ENCODE results near the gene TFB2M.

The TFB2M gene

GRCh38 chr1:246516126-246516525 lies 49.9 kb downstream of the TFB2M start:
- H3K9me3 ChIP-seq (ENCODE audit: insufficient read depth, low read length), result peaks cover 43% of the 10 kb centered on the region
- no peaks in the 10 kb centered on the region for H3K27me3 ChIP-seq (ENCODE audit: low read depth, low read length)
- no peak overlapping the region for H3K4me3 ChIP-seq (ENCODE audit: low read length)
- no peak overlapping the region for H2AFZ ChIP-seq (ENCODE audit: low read depth, low read length)
- H3K79me2 ChIP-seq (ENCODE audit: low read length), result no peaks in the 10 kb centered on the region
- no peaks in the 10 kb centered on the region for H3K36me3 ChIP-seq (replicated peaks; ENCODE audit: low read depth, low read length)
- H3K9ac ChIP-seq (ENCODE audit: low read length), result no peak overlapping the region
- H3K4me2 ChIP-seq (ENCODE audit: low read length), result no peak overlapping the region
- TF ChIP-seq EZH2phosphoT487 (IDR thresholded peaks at IDR 0.05; ENCODE audit: low read depth), result no peak
- TF ChIP-seq, protein P1, sequence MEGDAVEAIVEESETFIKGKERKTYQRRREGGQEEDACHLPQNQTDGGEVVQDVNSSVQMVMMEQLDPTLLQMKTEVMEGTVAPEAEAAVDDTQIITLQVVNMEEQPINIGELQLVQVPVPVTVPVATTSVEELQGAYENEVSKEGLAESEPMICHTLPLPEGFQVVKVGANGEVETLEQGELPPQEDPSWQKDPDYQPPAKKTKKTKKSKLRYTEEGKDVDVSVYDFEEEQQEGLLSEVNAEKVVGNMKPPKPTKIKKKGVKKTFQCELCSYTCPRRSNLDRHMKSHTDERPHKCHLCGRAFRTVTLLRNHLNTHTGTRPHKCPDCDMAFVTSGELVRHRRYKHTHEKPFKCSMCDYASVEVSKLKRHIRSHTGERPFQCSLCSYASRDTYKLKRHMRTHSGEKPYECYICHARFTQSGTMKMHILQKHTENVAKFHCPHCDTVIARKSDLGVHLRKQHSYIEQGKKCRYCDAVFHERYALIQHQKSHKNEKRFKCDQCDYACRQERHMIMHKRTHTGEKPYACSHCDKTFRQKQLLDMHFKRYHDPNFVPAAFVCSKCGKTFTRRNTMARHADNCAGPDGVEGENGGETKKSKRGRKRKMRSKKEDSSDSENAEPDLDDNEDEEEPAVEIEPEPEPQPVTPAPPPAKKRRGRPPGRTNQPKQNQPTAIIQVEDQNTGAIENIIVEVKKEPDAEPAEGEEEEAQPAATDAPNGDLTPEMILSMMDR (IDR thresholded peaks at IDR 0.05; ENCODE audit: low read depth, low read length), result no peak
- H4K20me1 ChIP-seq (ENCODE audit: insufficient read depth, low read length), result no peaks in the 10 kb centered on the region
- no peak overlapping the region for H3K27ac ChIP-seq (ENCODE audit: low read length)
- no peaks in the 10 kb centered on the region for H3K4me1 ChIP-seq (ENCODE audit: low read length)

- Histone ChIP-seq H3K9ac (ENCODE audit: low read length) (no peak overlapping the region), H3K27me3 (ENCODE audit: low read depth, low read length) (no peaks in the 10 kb centered on the region), H3K4me3 (ENCODE audit: low read length) (no peak overlapping the region), H3K4me1 (ENCODE audit: low read length) (no peaks in the 10 kb centered on the region), H3K79me2 (ENCODE audit: low read length) (no peaks in the 10 kb centered on the region), H3K9me3 (ENCODE audit: insufficient read depth, low read length) (peaks cover 43% of the 10 kb centered on the region), H3K27ac (ENCODE audit: low read length) (no peak overlapping the region), H4K20me1 (ENCODE audit: insufficient read depth, low read length) (no peaks in the 10 kb centered on the region), H3K36me3 (replicated peaks; ENCODE audit: low read depth, low read length) (no peaks in the 10 kb centered on the region), H2AFZ (ENCODE audit: low read depth, low read length) (no peak overlapping the region), H3K4me2 (ENCODE audit: low read length) (no peak overlapping the region)
- TF ChIP-seq, protein P1 (IDR thresholded peaks at IDR 0.05; ENCODE audit: low read depth, low read length), result no peak
- no peak for TF ChIP-seq EZH2phosphoT487 (IDR thresholded peaks at IDR 0.05; ENCODE audit: low read depth)
Measured at GRCh38 chr1:246515390-246516005, 50.6 kb downstream of the TFB2M start.

DNA sequence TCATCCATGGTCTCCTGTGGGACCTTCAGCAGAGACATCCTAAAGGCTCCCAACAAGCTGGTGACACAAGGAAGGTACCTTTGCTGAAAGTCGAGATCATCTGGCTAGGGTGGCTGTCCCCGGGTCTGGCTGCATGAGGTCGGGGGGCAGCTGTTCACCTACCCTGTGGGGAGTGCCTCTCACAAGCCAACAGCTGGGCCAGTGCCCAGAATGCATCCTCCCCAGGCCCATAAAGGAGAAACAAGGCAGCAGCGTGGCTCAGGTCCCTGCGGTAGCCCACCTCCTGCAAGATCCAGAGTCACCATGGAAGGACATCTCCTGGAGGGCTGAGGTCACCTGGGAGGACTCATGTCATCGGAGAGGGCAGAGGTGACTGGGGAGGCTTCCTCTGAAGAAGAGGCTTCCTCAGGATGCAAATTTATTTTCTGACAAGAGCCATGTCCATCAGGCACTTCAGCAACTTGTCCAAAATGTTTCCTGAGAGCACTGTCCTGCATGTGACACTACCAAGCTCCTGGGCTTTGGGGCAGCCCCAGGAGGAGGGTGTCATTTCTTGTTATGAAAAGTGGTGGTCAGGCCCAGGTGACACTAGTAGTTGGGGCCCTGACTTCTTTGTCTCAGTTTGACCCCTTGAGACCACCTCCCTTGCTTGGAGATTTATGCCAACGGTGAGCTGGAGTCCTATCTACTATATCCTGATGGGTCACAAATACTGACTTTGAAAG lies 52.3 kb downstream of the TFB2M start:
- Histone ChIP-seq H3K27ac (ENCODE audit: low read length) (no peak overlapping the region), H3K9ac (ENCODE audit: low read length) (no peak overlapping the region), H3K4me2 (ENCODE audit: low read length) (no peak overlapping the region), H2AFZ (ENCODE audit: low read depth, low read length) (no peak overlapping the region), H3K9me3 (ENCODE audit: insufficient read depth, low read length) (peaks cover 40% of the 10 kb centered on the region), H3K79me2 (ENCODE audit: low read length) (no peaks in the 10 kb centered on the region), H4K20me1 (ENCODE audit: insufficient read depth, low read length) (no peaks in the 10 kb centered on the region), H3K4me3 (ENCODE audit: low read length) (no peak overlapping the region), H3K36me3 (replicated peaks; ENCODE audit: low read depth, low read length) (no peaks in the 10 kb centered on the region), H3K4me1 (ENCODE audit: low read length) (no peaks in the 10 kb centered on the region), H3K27me3 (ENCODE audit: low read depth, low read length) (no peaks in the 10 kb centered on the region)
- TF ChIP-seq, protein P1 (IDR thresholded peaks at IDR 0.05; ENCODE audit: low read depth, low read length), result no peak
- no peak for TF ChIP-seq EZH2phosphoT487 (IDR thresholded peaks at IDR 0.05; ENCODE audit: low read depth)

- Histone ChIP-seq H3K9me3 (ENCODE audit: insufficient read depth, low read length) (peaks cover 34% of the 10 kb centered on the region), H3K27ac (ENCODE audit: low read length) (no peak overlapping the region)
Measured at GRCh38 chr1:246513041-246513440, 53.0 kb downstream of the TFB2M start.

More at GRCh38 chr1:246513041-246513440, 53.0 kb downstream of the TFB2M start:
- no peaks in the 10 kb centered on the region for H3K79me2 ChIP-seq (ENCODE audit: low read length)
- H3K4me1 ChIP-seq (ENCODE audit: low read length), result no peaks in the 10 kb centered on the region
- H3K27me3 ChIP-seq (ENCODE audit: low read depth, low read length), result no peaks in the 10 kb centered on the region
- TF ChIP-seq, protein P1 (IDR thresholded peaks at IDR 0.05; ENCODE audit: low read depth, low read length), result no peak
- TF ChIP-seq EZH2phosphoT487 (IDR thresholded peaks at IDR 0.05; ENCODE audit: low read depth), result no peak
- no peak overlapping the region for H3K9ac ChIP-seq (ENCODE audit: low read length)
- H4K20me1 ChIP-seq (ENCODE audit: insufficient read depth, low read length), result no peaks in the 10 kb centered on the region
- H3K4me3 ChIP-seq (ENCODE audit: low read length), result no peak overlapping the region
- H3K4me2 ChIP-seq (ENCODE audit: low read length), result no peak overlapping the region
- no peak overlapping the region for H2AFZ ChIP-seq (ENCODE audit: low read depth, low read length)
- no peaks in the 10 kb centered on the region for H3K36me3 ChIP-seq (replicated peaks; ENCODE audit: low read depth, low read length)
